ENCODE data around the gene RAB19.

RAB19 gene

GRCh38 chr7:140393756-140394306 lies 10.0 kb upstream of the RAB19 start:
- Mint-ChIP-seq H3K27ac (no peak overlapping the region), H3K4me3 (no peak overlapping the region), H3K36me3 (ENCODE audit: low read depth) (peaks cover 5% of the 10 kb centered on the region), H3K9me3 (no peaks in the 10 kb centered on the region), H3K4me1 (peaks cover 12% of the 10 kb centered on the region), H3K27me3 (ENCODE audit: low read depth) (no peaks in the 10 kb centered on the region)
- TF ChIP-seq CTCF (IDR thresholded peaks at IDR 0.05; ENCODE audit: unreplicated experiment in 3 of 3): no peak

- peaks cover 13% of the 10 kb centered on the region for H3K27me3 Mint-ChIP-seq (ENCODE audit: low read depth)
- peaks cover 5% of the 10 kb centered on the region for H3K36me3 Mint-ChIP-seq (ENCODE audit: low read depth)
- peak within 1 kb of the TSS; percentile 89 to 97 (median 90) for H3K4me3 Mint-ChIP-seq
- no peak for TF ChIP-seq CTCF (IDR thresholded peaks at IDR 0.05; ENCODE audit: unreplicated experiment in 3 of 3)
- H3K27ac Mint-ChIP-seq: peak within 1 kb of the TSS; percentile 68 to 94 (median 78)
- H3K9me3 Mint-ChIP-seq: no peaks in the 10 kb centered on the region
- peaks cover 12% of the 10 kb centered on the region for H3K4me1 Mint-ChIP-seq
These were observed 5.8 kb upstream of the RAB19 start, which contains the start of gene SLC37A3 for GRCh38 chr7:140397784-140398750. Gene SLC37A3 (minus strand): TSS chr7:140398530. CDS start chr7:140382526, 16,004 bp downstream.

- TF ChIP-seq CTCF (IDR thresholded peaks at IDR 0.05; ENCODE audit: unreplicated experiment in 3 of 3): no peak
- peaks cover 5% of the 10 kb centered on the region for H3K36me3 Mint-ChIP-seq (ENCODE audit: low read depth)
- no peak overlapping the region for H3K27ac Mint-ChIP-seq
- peaks cover 17% of the 10 kb centered on the region for H3K4me1 Mint-ChIP-seq
- no peaks in the 10 kb centered on the region for H3K9me3 Mint-ChIP-seq
- H3K4me3 Mint-ChIP-seq: peak overlapping the region; percentile 77 to 90 (median 89)
- peaks cover 18% of the 10 kb centered on the region for H3K27me3 Mint-ChIP-seq (ENCODE audit: low read depth)
These were observed 5.0 kb upstream of the RAB19 start for GRCh38 chr7:140398821-140399220.

GRCh38 chr7:140400381-140400780 lies 3.5 kb upstream of the RAB19 start:
- peaks cover 29% of the 10 kb centered on the region for H3K4me1 Mint-ChIP-seq

GRCh38 chr7:140402178-140402835 lies 1.6 kb upstream of the RAB19 start:
- Mint-ChIP-seq H3K27me3 (ENCODE audit: low read depth) (peaks cover 20% of the 10 kb centered on the region), H3K9me3 (no peaks in the 10 kb centered on the region), H3K4me1 (peaks cover 22% of the 10 kb centered on the region), H3K36me3 (ENCODE audit: low read depth) (peaks cover 2% of the 10 kb centered on the region), H3K27ac (peak overlapping the region in 2 of 3 experiments; percentile 10), H3K4me3 (peak overlapping the region; percentile 17 to 25 (median 23))
- TF ChIP-seq CTCF (IDR thresholded peaks at IDR 0.05; ENCODE audit: unreplicated experiment in 3 of 3): no peak

More at GRCh38 chr7:140400381-140400780, 3.5 kb upstream of the RAB19 start:
- TF ChIP-seq CTCF (IDR thresholded peaks at IDR 0.05; ENCODE audit: unreplicated experiment in 3 of 3): no peak
- Mint-ChIP-seq H3K36me3 (ENCODE audit: low read depth) (peaks cover 5% of the 10 kb centered on the region), H3K27me3 (ENCODE audit: low read depth) (peaks cover 20% of the 10 kb centered on the region), H3K27ac (no peak overlapping the region), H3K9me3 (no peaks in the 10 kb centered on the region), H3K4me3 (no peak overlapping the region)

Data from nephron (organoid).